Right lobe of liver (tissue), 4 donors: Measurements from ENCODE around the gene DYRK3.
A peak's percentile ranks its signal among the peaks of the same experiment; 100 is the strongest.

Experiments
- CTCF ChIP-seq, 4 donors: fragments of 200-600 bp in 3 of 4; fragments of 450-650 bp in 1 of 4; IDR thresholded peaks; one replicate each; pipeline versions ENCODE4 v1.5.1 to v1.8.0; 2016 to 2022; ENCODE audit warnings: antibody characterized with exemption in 4 of 4, mild to moderate bottlenecking in 2 of 4
- POLR2A ChIP-seq: fragments of 450-650 bp; IDR thresholded peaks from one replicate; pipeline ENCODE4 v1.6.1; 2017; ENCODE audit warnings: antibody characterized with exemption, mild to moderate bottlenecking
- donor health status: DM: no; HTN: no; CAD: no.
- donor health status: DM: no; HTN: no; CAD: no.
- donor health status: DM: no; HTN: yes; CAD: no.

GRCh38 chr1:206635080-206635977, at the start of gene DYRK3:
- peak in 1 of 4 donors; percentile 10 for TF ChIP-seq CTCF (IDR thresholded peaks at IDR 0.05)
- TF ChIP-seq POLR2A, result peak; percentile 96
